ENCODE measurements around the gene TAPBP. TPM values are rescaled to one million over a fixed set of nuclear protein-coding genes. Genes with fewer than 3 reads are reported as not detected.

Gene TAPBP
- total and polyA plus RNA-seq, 10 donors: 42.6 to 292 (median 262) TPM

GRCh38 chr6:33318426-33319073 is 4.7 kb upstream of the TAPBP start:
- Histone ChIP-seq H3K9me3 (no peaks in the 10 kb centered on the region), H3K27me3 (replicated peaks in 1 of 7) (no peaks in the 10 kb centered on the region), H3K4me1 (peaks cover 60 to 85% (median 76%) of the 10 kb centered on the region in 6 donors), H3K36me3 (peaks cover 2 to 50% (median 29%) of the 10 kb centered on the region in 6 donors), H3K27ac (peak overlapping the region; percentile 58 to 100 (median 94)), H3K4me3 (peak overlapping the region; percentile 39 to 82 (median 65))
- intact Hi-C loops (cut with DNase I; ENCODE audit: low total_unique reads): no loop called here
- 59 to 71% (median 70%) methylated on average over 8 of the region's 8 CpGs for WGBS, 5 donors
- TF ChIP-seq CTCF (IDR thresholded peaks at IDR 0.05 in 8 of 11, conservative IDR thresholded peaks at IDR 0.05 in 3 of 11) (no peak), POLR2A (IDR thresholded peaks at IDR 0.05) (no peak), POLR2AphosphoS5 (IDR thresholded peaks at IDR 0.05) (peak in 1 of 3 donors; percentile 30)
- DNase-seq: no peak

- no peaks in the 10 kb centered on the region for H3K27me3 ChIP-seq (replicated peaks in 1 of 7)
- WGBS, 5 donors: 2% methylated on average over 29 to 44 of the region's 44 CpGs
- H3K4me1 ChIP-seq: peaks cover 60 to 80% (median 73%) of the 10 kb centered on the region in 6 donors
- DNase-seq: peak; percentile 99
- H3K36me3 ChIP-seq: peaks cover 2 to 50% (median 29%) of the 10 kb centered on the region in 6 donors
- no peak for TF ChIP-seq CTCF (IDR thresholded peaks at IDR 0.05 in 8 of 11, conservative IDR thresholded peaks at IDR 0.05 in 3 of 11)
- peak; percentile 84 to 87 (median 85) for TF ChIP-seq POLR2AphosphoS5 (IDR thresholded peaks at IDR 0.05)
- peak within 1 kb of the TSS; percentile 58 to 100 (median 94) for H3K27ac ChIP-seq
- H3K4me3 ChIP-seq: peak within 1 kb of the TSS; percentile 39 to 82 (median 65)
- no peaks in the 10 kb centered on the region for H3K9me3 ChIP-seq
- intact Hi-C loops (cut with DNase I; ENCODE audit: low total_unique reads): no loop called here
Measured at GRCh38 chr6:33317669-33318425, 4.0 kb upstream of the TAPBP start, which contains the start of gene ZBTB22. Gene ZBTB22 (minus strand): TSS chr6:33317744. CDS start chr6:33316916, 828 bp downstream.

GRCh38 chr6:33317419-33317668 is 3.5 kb upstream of the TAPBP start:
- Histone ChIP-seq H3K36me3 (peaks cover 2 to 53% (median 29%) of the 10 kb centered on the region in 6 donors), H3K4me1 (peaks cover 60 to 84% (median 77%) of the 10 kb centered on the region in 6 donors), H3K9me3 (no peaks in the 10 kb centered on the region), H3K4me3 (peak overlapping the region; percentile 39 to 82 (median 65)), H3K27me3 (replicated peaks in 1 of 7) (no peaks in the 10 kb centered on the region), H3K27ac (peak overlapping the region; percentile 58 to 100 (median 94))
- TF ChIP-seq CTCF (IDR thresholded peaks at IDR 0.05 in 8 of 11, conservative IDR thresholded peaks at IDR 0.05 in 3 of 11): no peak
- no peak for TF ChIP-seq POLR2A (IDR thresholded peaks at IDR 0.05)
- no peak for TF ChIP-seq POLR2AphosphoS5 (IDR thresholded peaks at IDR 0.05)
- no peak for DNase-seq
- WGBS, 5 donors: 1 to 4% (median 2%) methylated on average over 10 to 27 of the region's 27 CpGs
- intact Hi-C loops (cut with DNase I; ENCODE audit: low total_unique reads): no loop called here

Data from spleen (tissue), 11 donors.